Mammary epithelial cell (primary cell): ENCODE results near the gene KLK10.

Experiments
- EZH2 ChIP-seq: IDR thresholded peaks from 2 replicates; pipeline ENCODE4 v1.6.1; 2012; ENCODE audit warnings: low read length, inconsistent platforms, borderline replicate concordance
- TF ChIP-seq, protein P1 (sequence below), 2 donors: IDR thresholded peaks in 1 of 2; conservative IDR thresholded peaks in 1 of 2; 2 replicates each; pipeline ENCODE4 v1.5.1; 2011 to 2012; ENCODE audit warnings: inconsistent platforms in 2 of 2, low read length in 2 of 2, mild to moderate bottlenecking in 2 of 2, control low read depth in 1 of 2, low read depth in 1 of 2; ENCODE audit not compliant: insufficient read depth in 1 of 2; ENCODE audit errors: extremely low read depth in 1 of 2

DNA sequence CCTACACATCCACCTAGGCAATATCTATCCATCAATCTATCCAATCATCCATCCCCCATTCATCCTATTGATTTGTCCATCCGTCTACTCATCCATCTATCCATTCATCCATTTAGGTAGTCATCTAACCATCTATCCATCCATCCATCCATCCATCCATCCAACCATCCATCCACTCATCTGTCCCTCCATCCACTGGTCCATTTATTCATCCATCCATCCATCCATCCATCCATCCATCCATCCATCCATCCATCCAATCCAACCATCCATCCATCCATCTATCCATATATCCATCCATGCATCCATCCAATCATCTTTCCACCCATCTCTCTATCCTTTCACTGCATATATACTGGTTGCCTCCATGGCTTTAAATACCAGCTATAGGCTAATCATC is 41.5 kb upstream of the KLK10 start:
- no peak for TF ChIP-seq EZH2
- TF ChIP-seq, protein P1, sequence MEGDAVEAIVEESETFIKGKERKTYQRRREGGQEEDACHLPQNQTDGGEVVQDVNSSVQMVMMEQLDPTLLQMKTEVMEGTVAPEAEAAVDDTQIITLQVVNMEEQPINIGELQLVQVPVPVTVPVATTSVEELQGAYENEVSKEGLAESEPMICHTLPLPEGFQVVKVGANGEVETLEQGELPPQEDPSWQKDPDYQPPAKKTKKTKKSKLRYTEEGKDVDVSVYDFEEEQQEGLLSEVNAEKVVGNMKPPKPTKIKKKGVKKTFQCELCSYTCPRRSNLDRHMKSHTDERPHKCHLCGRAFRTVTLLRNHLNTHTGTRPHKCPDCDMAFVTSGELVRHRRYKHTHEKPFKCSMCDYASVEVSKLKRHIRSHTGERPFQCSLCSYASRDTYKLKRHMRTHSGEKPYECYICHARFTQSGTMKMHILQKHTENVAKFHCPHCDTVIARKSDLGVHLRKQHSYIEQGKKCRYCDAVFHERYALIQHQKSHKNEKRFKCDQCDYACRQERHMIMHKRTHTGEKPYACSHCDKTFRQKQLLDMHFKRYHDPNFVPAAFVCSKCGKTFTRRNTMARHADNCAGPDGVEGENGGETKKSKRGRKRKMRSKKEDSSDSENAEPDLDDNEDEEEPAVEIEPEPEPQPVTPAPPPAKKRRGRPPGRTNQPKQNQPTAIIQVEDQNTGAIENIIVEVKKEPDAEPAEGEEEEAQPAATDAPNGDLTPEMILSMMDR (conservative IDR thresholded peaks at IDR 0.05 in 1 of 2, IDR thresholded peaks at IDR 0.05 in 1 of 2; ENCODE audit: extremely low read depth in 1 of 2, insufficient read depth in 1 of 2, low read depth in 1 of 2, low read length in 2 of 2), result no peak
